ENCODE data around the gene LRMDA.
"Not testable (repeated sequence)": the region's sequence is repeated elsewhere in the genome, so short reads cannot be mapped to it uniquely, and the experiment has no call there.

Gene LRMDA

GRCh38 chr10:76555067-76555670, 1123.7 kb downstream of the LRMDA start:
- DNase-seq (ENCODE audit: low spot score) = no peak

GRCh38 chr10:76557366-76557765, 1125.9 kb downstream of the LRMDA start:
- DNase-seq (ENCODE audit: low spot score) = no peak

GRCh38 chr10:76558586-76558985, 1127.2 kb downstream of the LRMDA start:
- no peak for DNase-seq (ENCODE audit: low spot score)

GRCh38 chr10:76558996-76559891, 1127.8 kb downstream of the LRMDA start:
- no peak for DNase-seq (ENCODE audit: low spot score)

GRCh38 chr10:76559892-76560220, 1128.4 kb downstream of the LRMDA start:
- no peak for DNase-seq (ENCODE audit: low spot score)

DNA sequence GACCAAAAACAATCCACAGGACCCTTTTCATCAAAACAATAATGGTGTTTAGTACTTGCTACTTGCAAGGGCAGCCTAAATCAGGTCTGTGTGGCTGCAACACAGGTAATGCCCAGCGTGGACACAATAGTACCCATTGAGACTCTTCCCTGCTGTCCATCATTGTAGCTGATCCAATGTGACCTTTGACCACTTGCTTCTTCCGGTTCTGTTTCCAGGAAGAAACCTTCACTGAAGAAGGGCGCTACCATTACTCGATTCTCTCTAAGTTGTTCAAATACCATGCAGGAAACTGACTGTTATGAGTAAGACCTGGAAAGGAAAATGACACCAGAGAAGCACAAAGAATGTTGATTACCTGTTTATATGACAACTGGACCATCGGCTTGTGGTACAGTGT, 1128.9 kb downstream of the LRMDA start:
- no peak for DNase-seq (ENCODE audit: low spot score)

- no peak for DNase-seq (ENCODE audit: low spot score)
Observed at GRCh38 chr10:76563286-76563685, 1131.9 kb downstream of the LRMDA start.

- no peak for DNase-seq (ENCODE audit: low spot score)
Observed at GRCh38 chr10:76572021-76572420, 1140.6 kb downstream of the LRMDA start.

- DNase-seq (ENCODE audit: low spot score) = no peak
Observed at GRCh38 chr10:76576276-76576962, 1145.0 kb downstream of the LRMDA start.

DNA sequence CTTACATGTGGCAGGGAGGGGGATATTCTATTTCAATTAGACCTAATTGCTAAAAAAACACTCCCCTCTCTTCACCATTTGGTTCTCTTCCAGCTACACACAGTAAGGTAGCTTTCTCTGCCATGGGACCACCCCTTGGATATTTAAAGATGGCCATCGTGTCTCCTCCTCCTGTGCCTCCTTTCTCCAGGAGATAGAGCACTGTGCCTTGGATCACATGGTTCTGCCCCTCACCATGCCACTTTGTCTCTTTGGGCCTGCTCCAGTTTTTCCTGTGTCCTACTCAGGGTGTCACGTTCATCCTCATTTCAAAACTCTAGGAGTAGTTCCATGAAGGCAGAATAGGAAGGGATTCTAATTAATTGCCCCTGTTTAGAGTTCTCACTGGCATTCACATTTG, 1146.0 kb downstream of the LRMDA start:
- DNase-seq (ENCODE audit: low spot score) = no peak

DNA sequence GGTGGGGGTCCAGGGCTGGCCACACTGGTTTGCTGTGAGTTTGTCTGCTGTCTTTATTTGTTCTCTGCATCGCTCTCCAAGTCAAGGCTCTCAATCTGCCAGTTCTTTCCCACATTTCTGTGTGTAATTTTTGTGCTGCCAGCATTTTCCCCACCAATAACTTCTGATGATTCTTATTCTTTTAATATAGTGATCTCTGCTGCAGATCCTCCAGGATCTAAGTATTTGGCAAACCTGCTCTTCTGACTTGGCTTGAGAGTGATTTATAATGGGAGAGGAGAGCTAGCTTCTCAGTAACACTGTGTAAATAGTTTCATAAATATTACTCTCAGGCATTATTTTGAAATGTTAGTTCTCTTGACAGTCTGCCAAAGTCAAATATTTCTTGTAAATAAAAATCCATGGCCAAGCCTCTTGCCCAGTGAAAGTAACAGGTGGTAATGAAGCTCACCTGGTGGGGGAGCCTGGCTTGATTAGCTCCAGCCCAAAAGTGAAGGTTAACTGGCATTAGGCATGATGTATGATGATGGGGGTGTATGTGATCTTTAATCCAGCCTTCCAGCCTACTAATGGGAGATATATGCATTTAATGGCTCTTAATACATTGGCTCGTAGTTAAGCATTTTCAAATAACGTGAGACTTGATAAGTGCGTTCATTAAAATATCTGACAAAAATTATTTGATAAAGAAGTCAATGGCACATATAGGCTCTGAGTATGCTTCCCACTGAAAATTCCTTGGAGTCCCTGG, 1150.3 kb downstream of the LRMDA start:
- DNase-seq (ENCODE audit: low spot score) = no peak

GRCh38 chr10:76582531-76582930, 1151.1 kb downstream of the LRMDA start:
- DNase-seq (ENCODE audit: low spot score) = no peak

GRCh38 chr10:76583711-76584161, 1152.3 kb downstream of the LRMDA start:
- DNase-seq (ENCODE audit: low spot score) = no peak

GRCh38 chr10:76584466-76584865, 1153.0 kb downstream of the LRMDA start:
- DNase-seq (ENCODE audit: low spot score) = not testable (repeated sequence)
